H1 (cell line): ENCODE measurements around the gene DNAI2. TPM values are rescaled to one million over a fixed set of nuclear protein-coding genes. Genes with fewer than 3 reads are reported as not detected.

Source experiments
- polyA plus RNA-seq, 7 experiments: library from polyadenylated mRNA; depleted of rRNA in 3 of 7; stranded (reverse) in 5 of 7; unstranded in 2 of 7; fragments of >200 nt in 5 of 7; fragments of 200-250 nt in 2 of 7; gene quantifications; 1 replicate in 5 of 7; 2 replicates in 1 of 7; 4 replicates in 1 of 7; pipeline versions ENCODE4 v1.2.1 to v1.2.3, GENCODE V29; 2011 to 2013; ENCODE audit warnings: missing spikeins in 2 of 7, mixed read lengths in 2 of 7
- total RNA-seq: library from RNA; stranded (reverse); fragmentation: NEBNext Ultra II Directional; extraction: Animal tissue kit (Norgen Biotek cat#: 25700); gene quantifications from 2 replicates; pipeline ENCODE4 v1.2.1, GENCODE V29; 2021
- TF ChIP-seq, protein P1 (sequence below): fragments of 300-600 bp; sonication (generic); IDR thresholded peaks from 2 replicates; pipeline ENCODE4 v1.7.1; 2012; ENCODE audit warnings: low read length, moderate library complexity, mild to moderate bottlenecking, inconsistent platforms; ENCODE audit not compliant: insufficient replicate concordance

Gene DNAI2
- total and polyA plus RNA-seq, 2 of the 8 experiments (the other 6 are each of a cell fraction or from before 2014, with no cell fraction given) = 0.08 to 0.15 TPM

DNA sequence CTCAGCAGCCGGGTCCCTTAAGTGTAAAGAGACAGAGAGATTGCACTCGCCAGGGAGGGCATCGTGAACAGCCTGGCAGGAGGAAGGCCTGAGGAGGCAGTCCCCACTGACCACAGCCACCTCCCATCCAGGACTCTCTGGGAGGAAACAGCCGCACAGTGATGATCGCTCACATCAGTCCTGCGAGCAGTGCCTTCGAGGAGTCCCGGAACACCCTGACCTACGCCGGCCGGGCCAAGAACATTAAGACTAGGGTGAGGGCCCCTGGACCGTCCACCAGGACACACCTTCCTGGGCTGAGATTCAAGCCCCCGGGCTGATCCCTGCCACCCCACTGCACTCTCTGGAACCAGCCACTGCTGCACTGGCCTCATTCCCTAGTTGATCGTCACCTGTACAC, 73.6 kb downstream of the DNAI2 start (continued):
- TF ChIP-seq, protein P1, sequence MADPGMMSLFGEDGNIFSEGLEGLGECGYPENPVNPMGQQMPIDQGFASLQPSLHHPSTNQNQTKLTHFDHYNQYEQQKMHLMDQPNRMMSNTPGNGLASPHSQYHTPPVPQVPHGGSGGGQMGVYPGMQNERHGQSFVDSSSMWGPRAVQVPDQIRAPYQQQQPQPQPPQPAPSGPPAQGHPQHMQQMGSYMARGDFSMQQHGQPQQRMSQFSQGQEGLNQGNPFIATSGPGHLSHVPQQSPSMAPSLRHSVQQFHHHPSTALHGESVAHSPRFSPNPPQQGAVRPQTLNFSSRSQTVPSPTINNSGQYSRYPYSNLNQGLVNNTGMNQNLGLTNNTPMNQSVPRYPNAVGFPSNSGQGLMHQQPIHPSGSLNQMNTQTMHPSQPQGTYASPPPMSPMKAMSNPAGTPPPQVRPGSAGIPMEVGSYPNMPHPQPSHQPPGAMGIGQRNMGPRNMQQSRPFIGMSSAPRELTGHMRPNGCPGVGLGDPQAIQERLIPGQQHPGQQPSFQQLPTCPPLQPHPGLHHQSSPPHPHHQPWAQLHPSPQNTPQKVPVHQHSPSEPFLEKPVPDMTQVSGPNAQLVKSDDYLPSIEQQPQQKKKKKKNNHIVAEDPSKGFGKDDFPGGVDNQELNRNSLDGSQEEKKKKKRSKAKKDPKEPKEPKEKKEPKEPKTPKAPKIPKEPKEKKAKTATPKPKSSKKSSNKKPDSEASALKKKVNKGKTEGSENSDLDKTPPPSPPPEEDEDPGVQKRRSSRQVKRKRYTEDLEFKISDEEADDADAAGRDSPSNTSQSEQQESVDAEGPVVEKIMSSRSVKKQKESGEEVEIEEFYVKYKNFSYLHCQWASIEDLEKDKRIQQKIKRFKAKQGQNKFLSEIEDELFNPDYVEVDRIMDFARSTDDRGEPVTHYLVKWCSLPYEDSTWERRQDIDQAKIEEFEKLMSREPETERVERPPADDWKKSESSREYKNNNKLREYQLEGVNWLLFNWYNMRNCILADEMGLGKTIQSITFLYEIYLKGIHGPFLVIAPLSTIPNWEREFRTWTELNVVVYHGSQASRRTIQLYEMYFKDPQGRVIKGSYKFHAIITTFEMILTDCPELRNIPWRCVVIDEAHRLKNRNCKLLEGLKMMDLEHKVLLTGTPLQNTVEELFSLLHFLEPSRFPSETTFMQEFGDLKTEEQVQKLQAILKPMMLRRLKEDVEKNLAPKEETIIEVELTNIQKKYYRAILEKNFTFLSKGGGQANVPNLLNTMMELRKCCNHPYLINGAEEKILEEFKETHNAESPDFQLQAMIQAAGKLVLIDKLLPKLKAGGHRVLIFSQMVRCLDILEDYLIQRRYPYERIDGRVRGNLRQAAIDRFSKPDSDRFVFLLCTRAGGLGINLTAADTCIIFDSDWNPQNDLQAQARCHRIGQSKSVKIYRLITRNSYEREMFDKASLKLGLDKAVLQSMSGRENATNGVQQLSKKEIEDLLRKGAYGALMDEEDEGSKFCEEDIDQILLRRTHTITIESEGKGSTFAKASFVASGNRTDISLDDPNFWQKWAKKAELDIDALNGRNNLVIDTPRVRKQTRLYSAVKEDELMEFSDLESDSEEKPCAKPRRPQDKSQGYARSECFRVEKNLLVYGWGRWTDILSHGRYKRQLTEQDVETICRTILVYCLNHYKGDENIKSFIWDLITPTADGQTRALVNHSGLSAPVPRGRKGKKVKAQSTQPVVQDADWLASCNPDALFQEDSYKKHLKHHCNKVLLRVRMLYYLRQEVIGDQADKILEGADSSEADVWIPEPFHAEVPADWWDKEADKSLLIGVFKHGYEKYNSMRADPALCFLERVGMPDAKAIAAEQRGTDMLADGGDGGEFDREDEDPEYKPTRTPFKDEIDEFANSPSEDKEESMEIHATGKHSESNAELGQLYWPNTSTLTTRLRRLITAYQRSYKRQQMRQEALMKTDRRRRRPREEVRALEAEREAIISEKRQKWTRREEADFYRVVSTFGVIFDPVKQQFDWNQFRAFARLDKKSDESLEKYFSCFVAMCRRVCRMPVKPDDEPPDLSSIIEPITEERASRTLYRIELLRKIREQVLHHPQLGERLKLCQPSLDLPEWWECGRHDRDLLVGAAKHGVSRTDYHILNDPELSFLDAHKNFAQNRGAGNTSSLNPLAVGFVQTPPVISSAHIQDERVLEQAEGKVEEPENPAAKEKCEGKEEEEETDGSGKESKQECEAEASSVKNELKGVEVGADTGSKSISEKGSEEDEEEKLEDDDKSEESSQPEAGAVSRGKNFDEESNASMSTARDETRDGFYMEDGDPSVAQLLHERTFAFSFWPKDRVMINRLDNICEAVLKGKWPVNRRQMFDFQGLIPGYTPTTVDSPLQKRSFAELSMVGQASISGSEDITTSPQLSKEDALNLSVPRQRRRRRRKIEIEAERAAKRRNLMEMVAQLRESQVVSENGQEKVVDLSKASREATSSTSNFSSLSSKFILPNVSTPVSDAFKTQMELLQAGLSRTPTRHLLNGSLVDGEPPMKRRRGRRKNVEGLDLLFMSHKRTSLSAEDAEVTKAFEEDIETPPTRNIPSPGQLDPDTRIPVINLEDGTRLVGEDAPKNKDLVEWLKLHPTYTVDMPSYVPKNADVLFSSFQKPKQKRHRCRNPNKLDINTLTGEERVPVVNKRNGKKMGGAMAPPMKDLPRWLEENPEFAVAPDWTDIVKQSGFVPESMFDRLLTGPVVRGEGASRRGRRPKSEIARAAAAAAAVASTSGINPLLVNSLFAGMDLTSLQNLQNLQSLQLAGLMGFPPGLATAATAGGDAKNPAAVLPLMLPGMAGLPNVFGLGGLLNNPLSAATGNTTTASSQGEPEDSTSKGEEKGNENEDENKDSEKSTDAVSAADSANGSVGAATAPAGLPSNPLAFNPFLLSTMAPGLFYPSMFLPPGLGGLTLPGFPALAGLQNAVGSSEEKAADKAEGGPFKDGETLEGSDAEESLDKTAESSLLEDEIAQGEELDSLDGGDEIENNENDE = no peak
